Tibial nerve (tissue), 4 donors: Measurements from ENCODE around the gene ATP11A.

Experiments
- CTCF ChIP-seq, 5 experiments: fragments of 200-600 bp in 3 of 5; fragments of 450-650 bp in 2 of 5; sonication (generic) in 3 of 5; IDR thresholded peaks; one replicate each; pipeline ENCODE4 v1.5.1; 2016 to 2019; ENCODE audit warnings: antibody characterized with exemption in 5 of 5, mild to moderate bottlenecking in 3 of 5, moderate library complexity in 2 of 5
- EP300 ChIP-seq, 2 donors: sonication (generic); formaldehyde crosslinking; IDR thresholded peaks; one replicate each; pipeline ENCODE4 v1.6.1; 2017; ENCODE audit warnings: antibody characterized with exemption in 2 of 2, mild to moderate bottlenecking in 1 of 2
- POLR2A ChIP-seq, 2 donors: fragments of 450-650 bp; IDR thresholded peaks; one replicate each; pipeline ENCODE4 v1.6.1; 2017; ENCODE audit warnings: antibody characterized with exemption in 2 of 2, mild to moderate bottlenecking in 2 of 2, moderate library complexity in 2 of 2

- no peak for TF ChIP-seq CTCF (IDR thresholded peaks at IDR 0.05)
- no peak for TF ChIP-seq POLR2A (IDR thresholded peaks at IDR 0.05)
- TF ChIP-seq EP300 (IDR thresholded peaks at IDR 0.05), result no peak
Measured at GRCh38 chr13:112719016-112719415, 29.2 kb downstream of the ATP11A start.
